Liver (tissue), 3 donors: ENCODE data around the gene TGFBR3L.

Experiments
- CTCF ChIP-seq: fragments of 150-350 bp; IDR thresholded peaks from 2 replicates; pipeline ENCODE4 v1.5.1; 2017; ENCODE audit warnings: improper control_type of control experiment, low read depth, low read length; ENCODE audit not compliant: missing input control
- GABPA ChIP-seq, 2 donors: IDR thresholded peaks in 1 of 2; conservative IDR thresholded peaks in 1 of 2; 2 replicates each; pipeline ENCODE4 v1.6.1; 2016; ENCODE audit warnings: antibody characterized with exemption in 2 of 2, mild to moderate bottlenecking in 1 of 2, moderate library complexity in 1 of 2
- HNF4G ChIP-seq: IDR thresholded peaks from 2 replicates; pipeline ENCODE4 v1.6.1; 2016; ENCODE audit warnings: antibody characterized with exemption
- JUND ChIP-seq, 2 donors: IDR thresholded peaks; 2 replicates each; pipeline ENCODE4 v1.6.1; 2016; ENCODE audit warnings: antibody characterized with exemption in 2 of 2
- MAX ChIP-seq: IDR thresholded peaks from 2 replicates; pipeline ENCODE4 v1.6.1; 2016; ENCODE audit warnings: antibody characterized with exemption
- SP1 ChIP-seq: IDR thresholded peaks from 2 replicates; pipeline ENCODE4 v1.6.1; 2018; ENCODE audit warnings: antibody characterized with exemption, mild to moderate bottlenecking
- TAF1 ChIP-seq: conservative IDR thresholded peaks from 2 replicates; pipeline ENCODE4 v1.6.1; 2016; ENCODE audit warnings: antibody characterized with exemption, mild to moderate bottlenecking
- donor health status: healthy.
- donor health status: healthy.

- TF ChIP-seq CTCF (no peak), HNF4G (no peak), MAX (no peak), JUND (IDR thresholded peaks at IDR 0.05) (no peak), TAF1 (no peak), GABPA (IDR thresholded peaks at IDR 0.05 in 1 of 2, conservative IDR thresholded peaks at IDR 0.05 in 1 of 2) (no peak), SP1 (no peak)
Observed at GRCh38 chr19:7902796-7903243, 11.8 kb upstream of the TGFBR3L start.
